ENCODE data around the gene CBFA2T3.
A peak's percentile ranks its signal among the peaks of the same experiment; 100 is the strongest.
"Not testable (repeated sequence)": the region's sequence is repeated elsewhere in the genome, so short reads cannot be mapped to it uniquely, and the experiment has no call there.

The CBFA2T3 gene

DNA sequence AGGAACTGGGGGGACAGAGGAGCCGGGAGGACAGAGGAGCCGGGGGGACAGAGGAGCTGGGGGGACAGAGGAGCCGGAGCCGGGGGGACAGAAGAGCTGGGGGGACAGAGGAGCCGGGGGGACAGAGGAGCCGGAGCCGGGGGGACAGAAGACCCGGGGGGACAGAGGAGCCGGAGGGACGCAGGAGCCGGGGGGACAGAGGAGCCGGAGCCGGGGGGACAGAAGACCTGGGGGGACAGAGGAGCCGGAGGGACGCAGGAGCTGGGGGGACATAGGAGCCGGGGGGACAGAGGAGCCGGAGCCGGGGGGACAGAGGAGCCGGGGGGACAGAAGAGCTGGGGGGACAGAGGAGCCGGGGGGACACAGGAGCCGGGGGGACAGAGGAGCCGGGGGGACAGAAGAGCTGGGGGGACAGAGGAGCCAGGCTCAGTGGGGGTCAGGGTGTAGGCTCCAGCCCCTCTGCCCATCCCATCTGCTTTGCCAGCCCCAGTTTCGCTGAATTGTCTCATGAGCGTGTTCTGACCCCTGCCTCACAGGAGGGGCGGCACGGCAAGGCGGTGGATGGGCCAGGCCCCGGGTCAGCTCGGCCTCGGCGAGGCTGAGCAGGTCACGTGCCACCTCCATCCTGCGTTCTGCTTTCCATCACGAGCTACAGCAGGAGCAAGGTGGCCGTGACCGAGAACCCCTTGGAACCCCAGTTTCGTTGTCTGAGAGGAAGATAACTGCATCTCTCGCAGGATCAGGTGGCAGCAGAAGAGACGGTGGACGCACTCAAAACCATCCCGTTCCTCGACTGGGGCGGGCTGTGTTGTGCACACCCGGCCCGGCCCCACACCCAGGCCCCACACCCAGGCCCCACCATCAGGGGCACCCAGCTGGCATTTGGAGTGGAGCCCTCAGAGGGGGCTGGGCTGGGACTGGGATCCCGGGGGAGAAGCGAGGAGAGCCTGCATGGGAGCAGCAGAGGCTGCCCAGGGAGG, 26.1 kb upstream of the CBFA2T3 start:
- Histone ChIP-seq H3K9me3 (ENCODE audit: control insufficient read depth, insufficient read depth, low read length) (peaks cover 3% of the 10 kb centered on the region), H3K27ac (ENCODE audit: low read depth, low read length) (no peak overlapping the region), H3K4me1 (ENCODE audit: control insufficient read depth, insufficient read depth, low read length) (peaks cover 20% of the 10 kb centered on the region), H3K27me3 (ENCODE audit: control insufficient read depth, insufficient read depth, low read length) (peaks cover 22% of the 10 kb centered on the region), H3K9ac (ENCODE audit: low read depth, low read length) (no peak overlapping the region), H3K36me3 (ENCODE audit: control insufficient read depth, insufficient read depth, low read length) (no peaks in the 10 kb centered on the region), H3K4me3 (ENCODE audit: low read depth, low read length) (no peak overlapping the region)

DNA sequence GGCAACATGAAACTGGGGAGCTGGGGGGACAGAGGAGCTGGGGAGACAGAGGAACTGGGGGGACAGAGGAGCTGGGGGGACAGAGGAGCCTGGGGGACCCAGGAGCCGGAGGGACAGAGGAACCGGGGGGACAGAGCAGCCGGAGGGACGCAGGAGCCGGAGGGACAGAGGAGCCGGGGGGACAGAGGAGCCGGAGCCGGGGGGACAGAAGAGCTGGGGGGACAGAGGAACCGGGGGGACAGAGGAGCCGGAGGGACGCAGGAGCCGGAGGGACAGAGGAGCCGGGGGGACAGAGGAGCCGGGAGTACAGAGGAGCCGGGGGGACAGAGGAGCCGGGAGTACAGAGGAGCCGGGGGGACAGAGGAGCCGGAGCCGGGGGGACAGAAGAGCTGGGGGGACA, 25.1 kb upstream of the CBFA2T3 start:
- H3K27ac ChIP-seq (ENCODE audit: low read depth, low read length); H3K9me3 ChIP-seq (ENCODE audit: control insufficient read depth, insufficient read depth, low read length); H3K9ac ChIP-seq (ENCODE audit: low read depth, low read length); H3K4me3 ChIP-seq (ENCODE audit: low read depth, low read length); H3K36me3 ChIP-seq (ENCODE audit: control insufficient read depth, insufficient read depth, low read length): not testable (repeated sequence)
- peaks cover 20% of the 10 kb centered on the region for H3K4me1 ChIP-seq (ENCODE audit: control insufficient read depth, insufficient read depth, low read length)
- peaks cover 22% of the 10 kb centered on the region for H3K27me3 ChIP-seq (ENCODE audit: control insufficient read depth, insufficient read depth, low read length)

DNA sequence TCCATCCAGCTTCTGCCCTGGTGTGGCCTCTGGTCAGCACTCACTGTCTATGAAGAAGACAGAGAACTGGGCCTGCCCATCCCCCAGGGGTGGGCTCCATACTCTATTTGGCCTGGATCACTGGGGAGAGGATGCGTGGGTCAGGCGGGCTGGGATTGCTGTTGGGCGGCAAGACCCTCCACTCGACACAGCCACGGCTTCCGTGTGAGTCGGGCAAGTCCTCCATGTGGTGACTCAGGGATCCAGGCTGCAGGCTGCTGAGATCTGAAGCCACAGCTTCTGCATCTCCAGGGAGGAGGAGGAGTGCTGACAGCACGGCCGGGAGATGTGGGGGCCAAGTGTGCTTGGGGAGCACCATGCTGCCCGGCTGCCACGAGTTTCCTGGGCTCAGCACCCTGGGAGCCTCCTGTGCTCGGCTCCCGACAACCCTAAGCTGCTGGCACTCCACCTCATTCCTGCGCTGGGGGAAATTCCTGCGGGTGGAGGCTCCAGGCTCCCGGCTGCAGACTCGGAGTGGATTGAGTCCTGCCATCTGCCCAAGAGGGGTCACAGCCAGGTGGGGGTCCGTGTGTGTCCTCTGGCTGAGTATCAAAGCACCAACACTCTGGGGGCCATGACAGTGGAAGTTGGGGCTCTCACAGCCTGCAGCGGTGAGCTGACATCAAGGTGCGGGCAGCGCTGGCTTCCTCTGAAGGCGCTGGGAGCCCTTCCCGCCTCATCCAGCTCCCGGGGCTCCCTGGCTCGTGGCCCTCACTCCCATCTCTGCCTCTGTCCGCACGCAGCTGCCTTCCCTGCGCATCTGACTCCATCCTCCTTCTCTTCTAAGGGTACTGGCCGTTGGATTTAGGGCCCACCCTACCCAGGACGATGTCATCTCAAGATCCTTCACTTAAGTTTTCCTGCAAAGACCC, 24.4 kb upstream of the CBFA2T3 start:
- Histone ChIP-seq H3K27me3 (ENCODE audit: control insufficient read depth, insufficient read depth, low read length) (peaks cover 22% of the 10 kb centered on the region), H3K27ac (ENCODE audit: low read depth, low read length) (no peak overlapping the region), H3K4me1 (ENCODE audit: control insufficient read depth, insufficient read depth, low read length) (peaks cover 20% of the 10 kb centered on the region), H3K9ac (ENCODE audit: low read depth, low read length) (no peak overlapping the region), H3K4me3 (ENCODE audit: low read depth, low read length) (peak overlapping the region; percentile 32; the same call in 1 of the 2 replicates), H3K9me3 (ENCODE audit: control insufficient read depth, insufficient read depth, low read length) (peaks cover 7% of the 10 kb centered on the region), H3K36me3 (ENCODE audit: control insufficient read depth, insufficient read depth, low read length) (no peaks in the 10 kb centered on the region)

DNA sequence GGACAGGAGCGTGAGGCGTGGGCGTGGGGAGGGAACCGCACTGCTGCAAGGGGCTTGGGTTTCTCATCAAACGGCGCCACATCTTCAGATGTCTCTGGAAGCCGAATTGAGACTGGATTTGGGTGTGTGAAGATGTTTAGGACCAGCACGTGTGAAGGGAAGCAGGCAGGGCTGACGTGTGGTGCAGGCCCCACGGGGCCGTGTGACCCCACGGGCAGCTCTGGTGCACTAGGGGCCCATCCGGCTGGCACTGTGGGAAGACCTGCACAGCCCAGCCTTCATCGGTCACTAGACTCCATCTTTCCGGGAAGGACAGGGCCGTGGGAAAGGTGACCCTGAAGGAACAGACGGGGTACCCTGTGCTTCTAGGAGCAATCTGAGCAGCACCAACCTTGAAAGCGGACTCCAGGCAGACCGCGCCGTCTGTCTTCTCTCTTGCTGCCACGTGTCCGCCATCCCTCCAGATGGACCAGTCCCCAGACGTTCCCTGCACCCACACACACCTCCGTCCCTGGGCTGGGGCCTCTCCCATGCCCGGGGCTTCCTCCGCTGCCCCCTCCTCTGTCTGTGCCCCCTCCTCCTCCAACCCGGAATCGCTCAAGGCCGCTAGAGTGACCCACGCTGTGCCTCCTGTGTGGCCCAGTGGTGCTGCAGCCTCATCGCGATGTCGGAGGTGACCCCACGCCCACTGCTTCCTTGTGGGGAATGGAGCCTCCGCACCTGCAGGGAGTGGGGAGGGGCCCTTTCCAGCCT, 23.4 kb upstream of the CBFA2T3 start:
- H3K36me3 ChIP-seq (ENCODE audit: control insufficient read depth, insufficient read depth, low read length), result no peaks in the 10 kb centered on the region
- H3K9me3 ChIP-seq (ENCODE audit: control insufficient read depth, insufficient read depth, low read length), result peaks cover 7% of the 10 kb centered on the region
- peak overlapping the region; percentile 22; the same call in 1 of the 2 replicates for H3K9ac ChIP-seq (ENCODE audit: low read depth, low read length)
- peaks cover 20% of the 10 kb centered on the region for H3K4me1 ChIP-seq (ENCODE audit: control insufficient read depth, insufficient read depth, low read length)
- H3K27ac ChIP-seq (ENCODE audit: low read depth, low read length), result no peak overlapping the region
- no peak overlapping the region for H3K4me3 ChIP-seq (ENCODE audit: low read depth, low read length)
- peaks cover 22% of the 10 kb centered on the region for H3K27me3 ChIP-seq (ENCODE audit: control insufficient read depth, insufficient read depth, low read length)

DNA sequence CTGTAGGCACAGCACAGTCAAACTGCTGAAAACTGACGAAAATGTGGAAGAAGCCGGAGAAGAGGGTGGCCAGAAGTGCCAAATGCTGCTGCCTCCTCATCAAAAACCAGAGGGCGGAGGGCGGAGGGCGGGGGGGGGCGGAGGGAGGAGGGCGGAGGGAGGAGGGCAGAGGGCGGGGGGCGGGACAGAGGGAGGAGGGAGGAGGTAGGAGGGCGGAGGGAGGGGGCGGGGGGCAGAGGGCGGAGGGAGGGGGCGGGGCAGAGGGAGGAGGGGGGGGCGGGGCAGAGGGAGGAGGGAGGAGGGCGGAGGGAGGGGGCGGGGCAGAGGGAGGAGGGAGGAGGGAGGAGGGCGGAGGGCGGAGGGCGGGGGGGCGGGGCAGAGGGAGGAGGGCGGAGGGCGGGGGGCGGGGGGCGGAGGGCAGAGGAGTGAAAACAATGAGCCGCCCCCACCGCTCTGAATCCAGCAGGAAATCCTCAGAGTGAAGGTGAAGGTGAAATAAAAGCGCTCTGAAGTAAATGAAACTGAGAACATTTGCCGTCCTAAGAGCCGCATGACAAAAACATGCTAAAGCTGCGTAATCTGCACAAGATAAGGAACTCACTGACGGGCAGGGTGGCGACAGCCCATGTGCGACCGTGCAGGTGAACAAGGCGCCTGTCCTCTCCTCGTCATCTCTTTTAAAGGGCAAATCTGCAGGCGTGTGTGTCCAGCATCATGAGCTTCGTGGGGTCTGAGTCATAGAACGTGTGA, 22.6 kb upstream of the CBFA2T3 start:
- H3K36me3 ChIP-seq (ENCODE audit: control insufficient read depth, insufficient read depth, low read length), result no peaks in the 10 kb centered on the region
- H3K4me1 ChIP-seq (ENCODE audit: control insufficient read depth, insufficient read depth, low read length), result peaks cover 20% of the 10 kb centered on the region
- H3K9me3 ChIP-seq (ENCODE audit: control insufficient read depth, insufficient read depth, low read length), result peaks cover 7% of the 10 kb centered on the region
- peak overlapping the region; percentile 22; the same call in 1 of the 2 replicates for H3K9ac ChIP-seq (ENCODE audit: low read depth, low read length)
- H3K27me3 ChIP-seq (ENCODE audit: control insufficient read depth, insufficient read depth, low read length), result peaks cover 22% of the 10 kb centered on the region
- no peak overlapping the region for H3K4me3 ChIP-seq (ENCODE audit: low read depth, low read length)
- no peak overlapping the region for H3K27ac ChIP-seq (ENCODE audit: low read depth, low read length)

DNA sequence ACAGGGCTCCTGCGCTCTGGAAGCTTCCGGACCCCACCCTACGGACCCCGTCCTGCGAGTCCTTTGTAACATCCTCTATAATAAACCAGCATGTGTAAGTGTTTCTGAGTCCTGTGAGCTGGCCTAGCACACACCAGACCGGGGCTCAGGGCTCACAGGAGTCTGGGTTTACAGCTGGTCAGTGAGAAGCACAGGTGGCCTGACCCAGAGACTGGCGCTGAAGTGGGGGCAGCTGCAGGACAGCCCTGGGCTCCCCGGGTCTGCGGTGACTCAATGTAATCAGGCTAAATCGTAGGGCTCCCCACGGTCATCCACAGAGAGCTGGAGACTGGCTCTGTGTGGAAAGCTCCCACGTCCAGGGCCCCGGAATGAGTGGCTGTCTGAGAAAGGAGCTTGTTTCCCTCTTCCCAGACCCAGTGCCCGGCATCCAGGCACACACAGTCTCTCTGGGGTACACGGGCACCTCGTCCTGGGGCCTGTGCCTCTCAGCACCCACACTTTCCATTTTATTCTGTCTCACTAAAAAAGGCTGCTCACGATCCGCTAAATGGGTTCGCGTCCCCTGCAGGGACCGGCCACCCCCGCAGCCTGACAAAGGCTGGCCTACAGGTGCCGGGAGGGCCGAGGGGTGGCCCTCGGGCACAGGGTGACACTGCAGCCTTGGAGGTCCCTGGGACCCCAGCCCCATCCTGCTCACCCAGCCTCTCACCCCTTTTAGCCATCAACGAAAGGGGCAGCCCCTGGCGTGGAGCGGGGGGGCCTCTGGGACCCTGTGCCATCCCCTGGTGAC, 18.9 kb upstream of the CBFA2T3 start:
- H3K9ac ChIP-seq (ENCODE audit: low read depth, low read length), result no peak overlapping the region
- no peak overlapping the region for H3K27ac ChIP-seq (ENCODE audit: low read depth, low read length)
- no peak overlapping the region for H3K4me3 ChIP-seq (ENCODE audit: low read depth, low read length)
- H3K4me1 ChIP-seq (ENCODE audit: control insufficient read depth, insufficient read depth, low read length), result peaks cover 20% of the 10 kb centered on the region
- no peaks in the 10 kb centered on the region for H3K36me3 ChIP-seq (ENCODE audit: control insufficient read depth, insufficient read depth, low read length)
- peaks cover 11% of the 10 kb centered on the region for H3K27me3 ChIP-seq (ENCODE audit: control insufficient read depth, insufficient read depth, low read length)
- peaks cover 7% of the 10 kb centered on the region for H3K9me3 ChIP-seq (ENCODE audit: control insufficient read depth, insufficient read depth, low read length)

DNA sequence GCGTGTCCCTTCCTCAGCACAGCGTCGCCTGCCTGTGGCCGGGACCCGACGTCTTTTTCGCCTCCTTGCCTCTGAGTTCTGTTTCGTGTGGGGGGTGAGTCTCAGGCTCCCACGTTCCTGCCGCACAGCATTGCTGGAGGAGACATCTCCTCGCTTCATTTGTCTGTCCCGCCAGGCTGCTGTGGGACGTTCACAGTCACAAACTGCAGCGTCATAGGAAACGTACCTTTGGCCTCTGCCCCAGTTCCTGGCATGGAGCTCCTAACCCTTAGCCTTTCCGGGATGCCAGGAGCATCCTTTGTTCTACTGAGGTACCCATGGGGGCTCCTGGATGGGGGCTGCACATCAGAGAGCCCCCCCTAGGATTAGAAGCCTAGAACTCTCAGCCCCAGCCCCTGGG, 18.2 kb upstream of the CBFA2T3 start:
- peaks cover 7% of the 10 kb centered on the region for H3K9me3 ChIP-seq (ENCODE audit: control insufficient read depth, insufficient read depth, low read length)
- no peak overlapping the region for H3K9ac ChIP-seq (ENCODE audit: low read depth, low read length)
- H3K36me3 ChIP-seq (ENCODE audit: control insufficient read depth, insufficient read depth, low read length), result no peaks in the 10 kb centered on the region
- H3K4me3 ChIP-seq (ENCODE audit: low read depth, low read length), result no peak overlapping the region
- peaks cover 12% of the 10 kb centered on the region for H3K4me1 ChIP-seq (ENCODE audit: control insufficient read depth, insufficient read depth, low read length)
- H3K27me3 ChIP-seq (ENCODE audit: control insufficient read depth, insufficient read depth, low read length), result peaks cover 4% of the 10 kb centered on the region
- H3K27ac ChIP-seq (ENCODE audit: low read depth, low read length), result no peak overlapping the region

DNA sequence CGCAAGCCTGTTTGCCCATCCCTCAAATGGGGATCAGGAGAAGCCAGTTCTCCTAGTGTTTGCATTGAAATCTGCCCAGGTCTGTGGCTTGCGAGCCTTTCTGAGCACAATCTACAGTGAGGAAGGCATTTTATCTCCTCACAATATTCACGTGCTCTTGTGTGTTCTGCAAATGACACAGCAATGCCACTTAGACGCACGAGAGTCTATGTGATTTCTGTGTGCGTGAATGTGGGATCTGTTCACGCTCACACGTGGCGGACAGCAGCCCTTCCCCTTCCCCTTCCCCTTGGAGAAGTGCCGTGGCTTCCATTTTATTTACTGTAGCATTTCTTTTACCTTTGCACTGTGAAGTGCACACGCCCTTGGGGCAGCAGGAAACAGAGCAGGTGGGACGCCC, 17.7 kb upstream of the CBFA2T3 start:
- Histone ChIP-seq H3K9ac (ENCODE audit: low read depth, low read length) (no peak overlapping the region), H3K9me3 (ENCODE audit: control insufficient read depth, insufficient read depth, low read length) (peaks cover 7% of the 10 kb centered on the region), H3K36me3 (ENCODE audit: control insufficient read depth, insufficient read depth, low read length) (no peaks in the 10 kb centered on the region), H3K4me3 (ENCODE audit: low read depth, low read length) (no peak overlapping the region), H3K27ac (ENCODE audit: low read depth, low read length) (no peak overlapping the region), H3K27me3 (ENCODE audit: control insufficient read depth, insufficient read depth, low read length) (no peaks in the 10 kb centered on the region), H3K4me1 (ENCODE audit: control insufficient read depth, insufficient read depth, low read length) (peaks cover 8% of the 10 kb centered on the region; the same call in 1 of the 2 replicates)

DNA sequence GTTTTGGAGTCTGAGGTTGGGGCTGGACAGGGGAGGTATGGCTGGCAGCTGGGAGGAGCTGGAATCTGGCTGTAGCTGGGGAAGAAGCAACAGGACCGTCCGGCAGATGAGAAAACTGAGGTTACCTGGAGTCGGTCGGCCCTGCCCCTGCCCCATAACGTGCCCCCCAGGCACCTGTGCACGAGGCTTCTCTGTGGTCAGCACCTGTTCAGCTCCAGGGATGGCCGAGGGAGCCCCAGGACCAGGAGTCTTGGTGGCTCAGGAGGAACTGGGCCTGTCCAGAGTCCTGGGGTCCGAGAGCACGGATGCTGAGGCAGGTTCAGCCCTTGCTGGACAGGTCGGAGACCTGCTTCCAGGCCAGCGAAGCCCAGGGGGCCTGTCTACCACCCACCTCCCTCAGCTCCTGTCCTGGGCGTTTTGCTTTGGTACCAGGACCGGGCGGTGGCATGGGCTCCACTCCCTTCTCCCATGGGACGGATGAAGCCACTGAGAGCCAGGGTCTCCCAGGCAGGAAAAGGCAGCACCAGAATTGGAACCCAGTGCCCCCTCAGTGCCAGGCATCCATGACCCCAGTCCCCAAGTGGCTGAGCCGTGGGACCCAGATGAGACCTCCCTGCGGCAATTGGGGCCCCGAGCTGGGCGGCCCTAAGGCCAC, 17.1 kb upstream of the CBFA2T3 start:
- H3K4me1 ChIP-seq (ENCODE audit: control insufficient read depth, insufficient read depth, low read length), result peaks cover 8% of the 10 kb centered on the region; the same call in 1 of the 2 replicates
- H3K9ac ChIP-seq (ENCODE audit: low read depth, low read length), result no peak overlapping the region

More for the DNA sequence above, 17.1 kb upstream of the CBFA2T3 start:
- Histone ChIP-seq H3K27ac (ENCODE audit: low read depth, low read length) (no peak overlapping the region), H3K36me3 (ENCODE audit: control insufficient read depth, insufficient read depth, low read length) (no peaks in the 10 kb centered on the region), H3K4me3 (ENCODE audit: low read depth, low read length) (no peak overlapping the region), H3K27me3 (ENCODE audit: control insufficient read depth, insufficient read depth, low read length) (no peaks in the 10 kb centered on the region), H3K9me3 (ENCODE audit: control insufficient read depth, insufficient read depth, low read length) (peaks cover 7% of the 10 kb centered on the region)
